ENCODE results near the gene CUEDC1.

The CUEDC1 gene

GRCh38 chr17:57890857-57891232 is 64.4 kb downstream of the CUEDC1 start:
- Histone ChIP-seq H3K4me3 (no peak overlapping the region), H3K36me3 (replicated peaks) (no peaks in the 10 kb centered on the region), H3K4me1 (peaks cover 12% of the 10 kb centered on the region), H3K27me3 (ENCODE audit: low read depth) (no peaks in the 10 kb centered on the region), H3K9me3 (no peaks in the 10 kb centered on the region)
- in situ Hi-C loops (cut with MboI; ENCODE audit: low sequenced_read_pairs): loop anchor here (10.0 kb wide), 1 partner anchor 104 kb away; no protein-coding TSS in a partner anchor
- DNase-seq (ENCODE audit: low spot score in 2 of 2): no peak

GRCh38 chr17:57889892-57890856 is 65.0 kb downstream of the CUEDC1 start:
- Histone ChIP-seq H3K36me3 (replicated peaks) (no peaks in the 10 kb centered on the region), H3K4me3 (no peak overlapping the region), H3K4me1 (peaks cover 12% of the 10 kb centered on the region), H3K27me3 (ENCODE audit: low read depth) (no peaks in the 10 kb centered on the region), H3K9me3 (no peaks in the 10 kb centered on the region)
- in situ Hi-C loops (cut with MboI; ENCODE audit: low sequenced_read_pairs): loop anchor here (10.0 kb wide), 1 partner anchor 105 kb away; no protein-coding TSS in a partner anchor
- no peak for DNase-seq (ENCODE audit: low spot score in 2 of 2)

DNA sequence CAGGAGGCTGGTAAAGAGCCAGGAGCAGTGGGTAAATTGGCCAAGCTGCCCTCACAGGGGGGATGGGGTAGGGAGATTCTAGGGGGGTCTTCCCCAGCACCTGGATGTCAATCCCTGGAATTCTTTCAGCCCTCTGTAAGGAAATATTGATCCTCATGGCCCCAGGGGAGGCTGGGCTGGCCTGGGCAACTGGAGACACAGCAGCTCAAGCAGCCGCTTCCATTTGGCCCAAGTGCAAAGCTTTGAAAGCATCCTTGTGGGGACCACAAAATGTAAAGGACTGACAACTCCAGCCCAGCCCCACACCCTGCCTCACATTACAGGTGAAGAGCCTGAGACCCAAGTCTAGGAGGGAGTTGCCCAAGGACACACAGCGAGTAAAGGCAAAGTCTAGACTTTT is 66.0 kb downstream of the CUEDC1 start:
- Histone ChIP-seq H3K9me3 (no peaks in the 10 kb centered on the region), H3K36me3 (replicated peaks) (peaks cover 3% of the 10 kb centered on the region; the same call in 1 of the 2 replicates), H3K4me3 (no peak overlapping the region), H3K27me3 (ENCODE audit: low read depth) (no peaks in the 10 kb centered on the region), H3K4me1 (peaks cover 12% of the 10 kb centered on the region)
- in situ Hi-C loops (cut with MboI; ENCODE audit: low sequenced_read_pairs): no loop called here
- no peak for DNase-seq (ENCODE audit: low spot score in 2 of 2)

- no peak overlapping the region for H3K4me3 ChIP-seq
- no peaks in the 10 kb centered on the region for H3K27me3 ChIP-seq (ENCODE audit: low read depth)
- in situ Hi-C loops (cut with MboI; ENCODE audit: low sequenced_read_pairs): no loop called here
- peaks cover 3% of the 10 kb centered on the region; the same call in 1 of the 2 replicates for H3K36me3 ChIP-seq (replicated peaks)
- no peaks in the 10 kb centered on the region for H3K9me3 ChIP-seq
- no peak for DNase-seq (ENCODE audit: low spot score in 2 of 2)
- H3K4me1 ChIP-seq: peaks cover 12% of the 10 kb centered on the region
These were observed 66.6 kb downstream of the CUEDC1 start for GRCh38 chr17:57888311-57889216.

DNA sequence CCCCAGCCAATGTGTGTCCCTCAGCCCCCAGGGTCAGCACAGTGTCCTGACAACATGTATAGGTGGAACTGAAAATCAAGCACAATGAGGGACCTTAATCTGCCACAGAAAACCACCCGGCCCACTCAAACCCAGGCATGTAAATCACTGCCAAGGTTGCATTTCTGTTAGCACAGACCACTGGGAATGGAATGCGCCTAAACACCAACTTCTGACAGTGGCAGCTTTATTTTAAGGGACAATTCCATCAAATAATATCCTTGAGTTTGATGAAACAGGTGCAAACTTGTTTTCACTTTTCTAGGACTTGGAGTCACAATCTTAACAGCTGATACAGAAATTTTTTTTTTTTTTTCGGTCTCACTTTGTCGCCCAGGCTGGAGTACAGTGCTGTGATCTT is 68.1 kb downstream of the CUEDC1 start:
- Histone ChIP-seq H3K4me1 (no peaks in the 10 kb centered on the region; the same call in 1 of the 2 replicates), H3K9me3 (no peaks in the 10 kb centered on the region)
- in situ Hi-C loops (cut with MboI; ENCODE audit: low sequenced_read_pairs): no loop called here

DNA sequence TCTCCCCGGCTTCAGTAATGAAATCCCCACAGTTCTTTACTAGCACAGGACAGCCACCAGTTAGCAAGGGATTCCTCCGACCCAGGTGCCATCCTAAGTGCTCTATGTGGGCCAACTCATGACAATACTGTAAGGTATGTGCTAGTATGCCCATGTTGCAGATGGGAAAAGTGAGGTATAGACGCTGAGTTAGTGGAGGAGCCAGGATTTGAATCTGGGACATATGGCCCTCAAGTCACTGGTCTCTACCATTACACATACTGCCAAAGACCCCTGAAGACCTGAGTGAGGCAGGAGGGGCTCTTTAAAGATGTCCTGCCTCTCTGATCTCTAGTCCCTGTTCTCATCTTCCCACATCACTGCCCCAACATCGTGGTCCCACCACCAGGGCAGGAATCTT is 69.2 kb downstream of the CUEDC1 start:
- no peak for DNase-seq (ENCODE audit: low spot score in 2 of 2)
- no peak overlapping the region for H3K4me3 ChIP-seq
- no peaks in the 10 kb centered on the region for H3K27me3 ChIP-seq (ENCODE audit: low read depth)
- in situ Hi-C loops (cut with MboI; ENCODE audit: low sequenced_read_pairs): no loop called here
- H3K9me3 ChIP-seq: no peaks in the 10 kb centered on the region
- peaks cover 3% of the 10 kb centered on the region; the same call in 1 of the 2 replicates for H3K36me3 ChIP-seq (replicated peaks)
- no peaks in the 10 kb centered on the region; the same call in 1 of the 2 replicates for H3K4me1 ChIP-seq

More for the DNA sequence above, 68.1 kb downstream of the CUEDC1 start:
- Histone ChIP-seq H3K27me3 (ENCODE audit: low read depth) (no peaks in the 10 kb centered on the region), H3K36me3 (replicated peaks) (peaks cover 3% of the 10 kb centered on the region; the same call in 1 of the 2 replicates), H3K4me3 (no peak overlapping the region)
- no peak for DNase-seq (ENCODE audit: low spot score in 2 of 2)

- in situ Hi-C loops (cut with MboI; ENCODE audit: low sequenced_read_pairs): no loop called here
These were observed 69.9 kb downstream of the CUEDC1 start for GRCh38 chr17:57885148-57885915.

GRCh38 chr17:57881783-57882351 is 73.3 kb downstream of the CUEDC1 start:
- Histone ChIP-seq H3K36me3 (replicated peaks) (peaks cover 3% of the 10 kb centered on the region; the same call in 1 of the 2 replicates), H3K9me3 (no peaks in the 10 kb centered on the region), H3K4me1 (no peaks in the 10 kb centered on the region), H3K4me3 (no peak overlapping the region), H3K27me3 (ENCODE audit: low read depth) (no peaks in the 10 kb centered on the region)
- in situ Hi-C loops (cut with MboI; ENCODE audit: low sequenced_read_pairs): no loop called here
- no peak for DNase-seq (ENCODE audit: low spot score in 2 of 2)

More at GRCh38 chr17:57885148-57885915, 69.9 kb downstream of the CUEDC1 start:
- DNase-seq (ENCODE audit: low spot score in 2 of 2): no peak
- Histone ChIP-seq H3K4me3 (no peak overlapping the region), H3K27me3 (ENCODE audit: low read depth) (no peaks in the 10 kb centered on the region), H3K36me3 (replicated peaks) (peaks cover 3% of the 10 kb centered on the region; the same call in 1 of the 2 replicates), H3K4me1 (no peaks in the 10 kb centered on the region; the same call in 1 of the 2 replicates), H3K9me3 (no peaks in the 10 kb centered on the region)

DNA sequence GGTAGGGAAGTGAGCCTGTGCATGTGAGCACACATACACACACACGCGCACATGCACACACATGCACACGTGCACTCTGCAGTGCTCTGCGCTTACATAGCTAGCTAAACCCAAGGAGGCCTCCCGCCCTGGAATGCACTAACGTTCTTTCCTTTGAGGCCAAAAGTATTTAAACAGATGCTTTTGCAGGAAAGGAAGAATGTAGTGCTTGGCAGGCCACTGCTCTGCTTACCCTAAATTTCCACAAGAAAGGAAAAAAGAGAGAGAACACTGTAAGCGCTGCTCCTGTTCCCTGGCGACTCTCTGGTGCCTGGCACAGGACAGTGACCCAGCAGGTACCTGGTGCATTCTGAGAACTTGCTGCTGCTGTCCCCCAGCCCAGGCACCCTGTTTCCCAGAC is 74.1 kb downstream of the CUEDC1 start:
- Histone ChIP-seq H3K36me3 (replicated peaks) (peaks cover 3% of the 10 kb centered on the region; the same call in 1 of the 2 replicates), H3K4me1 (no peaks in the 10 kb centered on the region), H3K27me3 (ENCODE audit: low read depth) (no peaks in the 10 kb centered on the region), H3K4me3 (no peak overlapping the region), H3K9me3 (no peaks in the 10 kb centered on the region)
- no peak for DNase-seq (ENCODE audit: low spot score in 2 of 2)
- in situ Hi-C loops (cut with MboI; ENCODE audit: low sequenced_read_pairs): no loop called here

GRCh38 chr17:57880086-57880456 is 75.1 kb downstream of the CUEDC1 start:
- Histone ChIP-seq H3K27me3 (ENCODE audit: low read depth) (no peaks in the 10 kb centered on the region), H3K4me3 (no peak overlapping the region), H3K9me3 (no peaks in the 10 kb centered on the region), H3K4me1 (peaks cover 9% of the 10 kb centered on the region), H3K36me3 (replicated peaks) (peaks cover 3% of the 10 kb centered on the region)
- DNase-seq (ENCODE audit: low spot score in 2 of 2): no peak
- in situ Hi-C loops (cut with MboI; ENCODE audit: low sequenced_read_pairs): no loop called here

GRCh38 chr17:57879437-57880085 is 75.7 kb downstream of the CUEDC1 start:
- Histone ChIP-seq H3K27me3 (ENCODE audit: low read depth) (no peaks in the 10 kb centered on the region), H3K4me1 (peaks cover 11% of the 10 kb centered on the region), H3K9me3 (no peaks in the 10 kb centered on the region), H3K4me3 (no peak overlapping the region), H3K36me3 (replicated peaks) (peaks cover under 1% of the 10 kb centered on the region)
- in situ Hi-C loops (cut with MboI; ENCODE audit: low sequenced_read_pairs): no loop called here
- no peak for DNase-seq (ENCODE audit: low spot score in 2 of 2)

DNA sequence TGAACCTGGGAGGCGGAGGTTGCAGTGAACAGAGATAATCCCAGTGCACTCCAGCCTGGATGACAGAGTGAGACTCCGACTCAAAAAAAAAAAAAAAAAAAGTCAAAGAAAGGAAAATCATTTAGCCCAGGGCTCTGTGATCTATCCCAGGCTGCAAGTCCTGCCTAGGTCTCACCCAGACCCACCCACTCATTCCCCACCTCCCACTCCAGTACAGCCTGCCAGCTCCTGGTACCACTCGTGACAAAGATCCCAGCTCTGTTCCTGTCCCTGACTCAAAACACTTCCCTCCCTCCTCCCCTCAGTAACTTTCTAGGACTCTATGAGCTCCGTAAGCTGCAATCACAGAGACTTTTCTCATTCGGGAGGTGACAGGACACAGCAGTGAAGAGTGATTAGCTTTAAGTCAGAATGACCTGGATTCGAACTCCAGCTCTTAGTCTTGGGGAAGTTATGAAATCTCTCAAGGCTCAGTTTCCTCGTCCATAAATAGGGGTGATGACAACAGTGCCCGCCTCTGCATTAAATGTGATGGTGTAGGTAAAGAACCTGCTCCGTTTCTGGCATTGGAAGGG is 77.3 kb downstream of the CUEDC1 start:
- DNase-seq (ENCODE audit: low spot score in 2 of 2): no peak
- Histone ChIP-seq H3K9me3 (no peaks in the 10 kb centered on the region), H3K4me1 (peaks cover 11% of the 10 kb centered on the region), H3K36me3 (replicated peaks) (no peaks in the 10 kb centered on the region; the same call in none of the 2 replicates), H3K4me3 (no peak overlapping the region), H3K27me3 (ENCODE audit: low read depth) (no peaks in the 10 kb centered on the region)
- in situ Hi-C loops (cut with MboI; ENCODE audit: low sequenced_read_pairs): no loop called here
